HK-2 (cell line): ENCODE measurements around the gene SPHKAP.
"Not testable (repeated sequence)": the region's sequence is repeated elsewhere in the genome, so short reads cannot be mapped to it uniquely, and the experiment has no call there.

ENCODE experiments used
- DNase-seq: peaks from one replicate; pipeline ENCODE4 v3.0.0-alpha.2; 2018; ENCODE audit not compliant: unreplicated experiment

Gene SPHKAP

DNA sequence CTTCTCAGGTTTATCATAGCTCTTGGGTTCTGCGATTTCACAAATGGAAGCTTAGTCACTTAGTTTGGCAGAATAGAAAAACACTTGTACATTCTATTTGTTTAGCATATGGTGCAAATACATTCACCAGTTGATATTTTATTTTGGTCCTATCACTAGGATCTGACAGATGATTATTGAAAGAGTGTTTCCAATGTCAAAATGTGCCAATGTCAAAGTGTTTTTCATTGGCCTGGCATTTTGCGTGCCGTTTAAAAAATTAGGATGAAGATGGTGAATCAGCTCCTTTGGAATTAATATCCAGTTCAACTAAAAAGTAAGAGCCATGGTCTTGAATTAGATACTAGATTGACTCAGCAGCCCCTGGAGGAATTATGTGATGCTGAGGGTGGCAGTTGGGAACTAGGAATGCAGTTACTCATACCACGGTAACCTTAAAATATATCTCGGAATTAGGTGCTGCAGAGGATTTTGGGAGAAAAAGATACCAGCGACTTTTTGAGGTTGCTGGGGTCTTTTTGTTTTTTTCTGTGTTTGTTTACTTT, 87.0 kb downstream of the SPHKAP start:
- DNase-seq = no peak

DNA sequence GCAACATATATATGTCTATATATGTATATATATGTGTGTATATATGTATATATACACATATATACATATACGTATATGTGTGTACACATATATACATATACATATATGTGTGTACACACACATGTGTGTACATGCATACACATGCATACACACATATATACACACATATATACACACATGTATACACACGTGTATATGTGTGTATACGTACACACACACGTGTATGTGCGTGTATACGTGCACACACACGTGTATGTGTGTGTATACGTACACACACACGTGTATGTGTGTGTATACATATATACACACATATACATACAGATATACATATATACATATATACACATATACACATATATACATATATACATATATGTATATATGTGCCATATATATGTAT, 89.4 kb downstream of the SPHKAP start:
- no peak for DNase-seq

- DNase-seq = no peak
Measured at GRCh38 chr2:228086561-228086960, 94.9 kb downstream of the SPHKAP start.

- no peak for DNase-seq
Measured at GRCh38 chr2:228084717-228085116, 96.8 kb downstream of the SPHKAP start.

- DNase-seq = no peak
Measured at GRCh38 chr2:228083131-228083530, 98.4 kb downstream of the SPHKAP start.

GRCh38 chr2:228082571-228082970, 98.9 kb downstream of the SPHKAP start:
- DNase-seq = no peak

DNA sequence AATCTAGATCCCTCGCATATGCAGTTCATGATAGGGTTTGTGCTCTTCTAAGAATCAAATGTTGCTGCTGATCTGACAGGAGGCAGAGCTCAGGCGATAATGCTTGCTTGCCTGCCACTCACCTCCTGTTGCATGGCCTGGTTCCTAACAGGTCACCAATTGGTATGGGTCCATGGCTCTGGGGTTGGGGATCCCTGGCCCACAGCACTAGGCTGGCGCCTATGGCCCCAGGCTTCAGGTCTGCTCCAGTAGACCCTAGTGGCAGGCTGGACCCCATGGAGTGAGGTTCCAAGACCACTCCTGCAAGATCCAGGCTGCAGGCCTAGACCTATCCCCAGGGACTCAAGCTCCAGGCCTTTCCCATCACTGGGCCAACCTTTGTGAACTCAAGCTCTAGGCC, 102.3 kb downstream of the SPHKAP start:
- no peak for DNase-seq

DNA sequence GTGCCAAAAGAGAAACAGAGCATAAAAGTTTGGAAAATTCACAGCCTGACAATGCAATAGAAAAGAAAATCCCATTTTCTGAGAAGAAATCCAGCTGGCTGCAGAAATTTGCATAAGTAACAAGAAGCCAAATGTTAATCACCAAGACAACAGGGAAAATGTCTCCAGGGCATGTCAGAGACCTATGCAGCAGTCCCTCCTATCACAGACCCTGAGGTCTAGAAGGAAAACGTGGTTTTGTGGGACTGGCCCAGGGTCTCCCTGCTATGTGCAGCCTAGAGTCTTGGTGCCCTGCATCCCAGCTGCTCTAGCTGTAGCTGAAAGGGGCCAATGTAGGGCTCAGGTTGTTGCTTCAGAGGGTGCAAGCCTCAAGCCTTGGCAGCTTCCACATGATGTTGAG, 104.8 kb downstream of the SPHKAP start:
- not testable (repeated sequence) for DNase-seq

DNA sequence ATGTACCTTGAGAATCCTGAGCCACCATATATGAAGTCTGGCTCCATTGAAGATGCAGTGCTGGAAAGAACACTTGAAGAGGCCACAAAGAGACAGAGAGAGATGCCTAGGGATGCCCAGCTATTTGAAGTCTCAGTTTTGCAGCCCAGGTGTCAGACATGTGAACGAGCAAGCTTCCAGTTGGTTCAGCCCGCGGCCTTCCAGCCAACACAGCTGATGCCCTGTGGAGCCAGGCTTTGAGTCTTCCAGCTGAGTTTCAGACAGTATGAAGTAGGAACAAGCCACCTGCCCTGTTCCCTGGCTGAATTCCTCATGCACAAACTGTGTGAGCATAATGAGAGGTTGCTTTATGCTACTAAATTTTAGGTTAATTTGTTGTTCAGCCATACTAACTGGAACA, 108.8 kb downstream of the SPHKAP start:
- no peak for DNase-seq

DNA sequence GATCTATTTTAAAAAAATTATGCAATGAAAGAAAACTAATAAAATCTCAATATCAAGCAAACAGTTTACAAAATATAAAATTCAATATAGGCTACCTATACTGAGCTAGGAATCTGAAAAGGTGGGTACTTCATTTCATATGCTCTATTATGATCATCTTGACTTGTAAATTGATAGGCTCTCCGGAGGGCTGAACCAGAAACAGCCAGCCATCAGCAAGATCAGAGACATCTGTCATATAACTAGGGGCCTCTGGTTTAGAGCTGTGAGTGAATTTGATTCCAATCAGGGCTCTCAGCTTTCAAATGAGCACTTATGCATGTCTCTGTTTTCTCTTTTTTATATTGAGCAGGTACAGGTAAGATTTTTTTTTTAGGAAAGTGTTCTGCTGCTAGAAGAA, 114.2 kb downstream of the SPHKAP start:
- DNase-seq = no peak

DNA sequence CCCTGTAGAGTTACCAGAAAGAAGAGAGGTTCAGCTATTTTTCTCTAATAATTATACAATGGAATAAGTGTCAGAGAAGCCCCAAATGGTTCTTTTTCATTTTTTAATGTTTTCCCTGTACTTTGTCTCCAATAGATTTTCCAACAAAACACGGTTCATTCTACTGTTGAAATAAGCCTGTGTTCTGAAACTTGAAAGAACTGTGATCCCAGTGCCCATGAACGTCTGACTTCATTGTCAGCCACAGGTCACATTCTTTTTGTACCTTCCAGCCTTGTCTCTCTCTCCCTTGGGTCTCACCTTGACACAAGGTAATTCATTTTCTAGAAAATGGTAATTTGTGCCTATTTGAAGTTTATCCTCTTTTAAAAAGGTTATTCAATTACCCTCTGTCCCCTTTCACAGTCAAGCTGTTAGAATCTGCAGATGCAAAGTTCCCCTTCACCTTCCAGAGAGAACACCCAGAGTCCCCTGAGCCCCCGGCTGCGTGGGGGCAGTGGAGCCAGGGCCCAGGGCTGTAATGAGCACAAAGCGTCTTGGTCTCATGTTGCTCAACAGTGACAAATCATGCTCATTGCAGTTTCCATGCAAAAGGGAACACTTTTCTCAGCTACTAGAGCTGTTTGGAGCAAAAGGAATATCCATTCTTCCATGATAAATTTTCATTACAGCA, 115.2 kb downstream of the SPHKAP start:
- DNase-seq = no peak

DNA sequence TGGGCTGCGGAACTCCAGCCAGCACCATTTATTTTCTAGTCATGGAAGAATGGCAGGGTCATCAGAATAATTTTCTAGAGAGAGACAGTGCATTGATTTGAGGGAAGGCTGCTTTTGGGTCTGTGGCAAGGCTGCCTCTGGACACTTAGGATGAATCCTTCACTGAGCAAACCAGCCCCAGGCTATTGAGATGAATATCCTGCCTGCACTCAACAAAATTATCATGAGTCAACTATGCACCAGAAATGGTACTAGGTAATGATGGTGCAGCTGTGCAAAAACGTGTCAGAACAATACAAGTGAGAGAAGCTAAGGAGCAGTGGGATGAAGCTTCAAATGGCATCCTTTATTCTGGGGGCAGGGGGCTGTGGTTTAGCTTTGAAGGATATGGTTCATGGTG, 115.8 kb downstream of the SPHKAP start:
- no peak for DNase-seq

DNA sequence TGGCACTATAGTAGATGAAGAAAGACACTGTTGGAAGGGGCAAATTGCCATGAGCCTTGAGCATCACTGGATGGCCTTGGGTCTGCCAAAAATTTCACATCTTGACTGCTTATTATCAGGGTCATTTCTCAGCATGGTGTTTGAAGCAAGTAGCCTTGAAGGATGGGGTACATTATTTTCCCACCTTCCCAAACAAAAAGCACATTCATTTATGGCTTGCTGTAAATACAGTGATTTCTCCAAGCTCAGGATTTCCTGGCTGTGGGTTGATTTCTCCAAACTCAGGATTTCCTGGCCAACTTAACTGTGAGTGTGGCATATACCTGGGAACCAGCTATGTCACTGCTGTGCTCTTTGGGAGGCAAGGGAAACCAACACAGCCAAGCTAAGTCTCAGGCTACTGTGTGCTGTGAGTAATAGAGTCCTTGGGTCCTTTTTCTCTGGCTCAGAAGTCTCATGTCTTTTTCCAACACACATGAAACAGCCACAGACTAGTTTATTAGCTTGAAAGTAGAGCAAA, 116.6 kb downstream of the SPHKAP start:
- DNase-seq = no peak

- DNase-seq = no peak
Measured at GRCh38 chr2:228064024-228064423, 117.5 kb downstream of the SPHKAP start.

DNA sequence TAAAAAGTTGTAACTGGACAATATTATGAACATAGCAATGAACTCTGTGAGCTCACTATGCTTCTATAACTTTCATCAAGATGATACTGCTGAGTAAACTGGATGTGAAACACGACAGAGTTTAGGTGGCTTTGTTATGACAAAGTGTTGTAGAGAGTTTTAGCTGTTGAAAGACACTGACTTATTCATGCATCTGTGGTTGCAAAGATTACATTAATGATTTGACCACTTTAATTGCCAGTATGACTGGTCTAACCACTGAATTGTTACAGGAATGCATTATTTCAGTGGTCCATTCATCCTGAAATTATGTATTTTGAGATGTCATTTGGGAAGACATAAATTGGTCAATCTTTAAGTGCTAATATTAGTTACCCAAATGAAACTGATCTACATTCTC, 117.9 kb downstream of the SPHKAP start:
- DNase-seq = no peak

DNA sequence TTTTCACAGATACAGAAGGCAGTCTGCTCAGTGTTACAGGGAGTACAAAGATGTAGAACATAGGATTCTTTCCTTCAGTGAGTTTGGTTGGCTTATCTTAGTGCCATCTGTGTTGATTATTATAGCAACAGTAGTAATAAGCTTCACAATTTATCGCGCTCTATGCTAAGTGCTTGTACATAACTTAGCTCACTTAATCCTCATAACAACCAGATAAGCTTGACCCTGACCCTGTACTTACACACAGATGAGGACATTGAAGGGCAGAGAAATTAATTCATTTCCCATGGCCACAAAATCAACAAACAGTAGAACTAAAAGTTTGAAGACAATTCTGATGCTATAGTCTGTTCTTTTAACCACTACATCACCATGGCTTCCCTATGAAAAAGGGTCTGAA, 121.8 kb downstream of the SPHKAP start:
- no peak for DNase-seq

DNA sequence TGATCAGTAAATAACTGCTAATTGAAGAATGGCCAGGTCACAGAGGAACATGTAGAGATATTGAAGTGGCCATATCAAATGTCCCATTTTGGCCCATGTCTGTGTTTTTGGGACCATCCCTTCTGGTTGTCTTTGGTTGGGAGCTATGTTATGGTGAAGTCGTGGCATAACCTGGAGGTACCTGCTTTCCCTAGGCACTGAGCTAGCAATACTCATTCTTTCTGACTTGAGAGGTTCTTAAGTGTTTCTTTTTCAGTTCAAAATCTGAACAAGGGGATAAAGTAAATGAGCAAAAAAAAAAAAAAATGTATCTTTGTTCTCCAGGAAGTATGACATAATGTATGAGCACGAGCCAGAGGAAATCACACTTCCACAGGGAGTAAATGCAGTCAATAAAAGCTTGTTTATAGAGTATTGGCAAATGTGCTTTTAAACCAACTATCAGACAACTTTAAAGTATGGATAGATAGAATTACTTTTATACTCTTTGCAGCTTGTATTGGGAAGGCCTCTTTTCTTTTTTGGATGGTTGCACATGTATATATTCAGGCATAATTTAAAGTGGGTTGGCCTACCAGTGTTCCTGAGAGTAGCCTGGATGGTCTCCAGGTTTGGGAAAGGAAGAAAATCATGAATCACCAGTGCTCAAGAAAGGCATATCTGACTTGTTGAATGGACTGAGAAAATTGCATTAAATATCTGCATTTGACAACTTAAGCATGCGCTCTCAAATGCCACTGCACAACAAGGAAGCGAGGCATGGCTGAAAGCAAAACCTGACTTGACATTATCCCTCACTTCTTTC, 125.0 kb downstream of the SPHKAP start:
- DNase-seq = no peak

DNA sequence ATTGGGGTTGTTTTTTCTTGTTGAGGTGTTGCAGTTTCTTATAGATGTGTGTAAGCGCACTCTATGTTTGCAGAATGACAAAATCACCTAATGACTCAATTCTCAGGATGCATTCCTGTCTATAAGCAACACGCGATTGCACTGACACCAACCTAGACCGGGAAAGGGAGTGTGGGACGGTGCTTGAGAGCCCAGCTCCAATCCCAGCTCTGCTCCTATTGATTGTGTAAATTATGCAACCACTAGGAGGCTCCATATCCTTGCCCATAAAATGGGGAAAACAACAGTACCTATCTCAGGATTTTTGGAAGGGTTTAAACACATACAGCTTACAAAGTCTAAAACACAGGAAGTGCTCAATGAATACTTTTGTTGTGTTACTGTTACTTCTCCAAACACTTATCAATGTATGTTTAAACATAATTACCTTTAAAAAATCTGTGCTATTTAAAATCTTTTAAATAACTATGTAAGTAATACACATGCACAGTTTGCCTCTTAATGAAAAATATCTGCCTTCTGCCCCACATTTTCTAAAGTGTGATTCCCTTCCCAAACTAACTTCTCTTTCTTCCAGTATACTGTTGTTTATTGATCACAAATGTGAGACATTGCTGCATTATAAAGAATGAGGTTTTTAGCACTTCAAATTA, 132.5 kb downstream of the SPHKAP start:
- DNase-seq = peak; percentile 25

GRCh38 chr2:228040995-228041394, 140.5 kb downstream of the SPHKAP start:
- no peak for DNase-seq

- DNase-seq = no peak
Measured at GRCh38 chr2:228039752-228040534, 141.5 kb downstream of the SPHKAP start.

GRCh38 chr2:228038967-228039366, 142.5 kb downstream of the SPHKAP start:
- DNase-seq = no peak

GRCh38 chr2:228037915-228038314, 143.6 kb downstream of the SPHKAP start:
- DNase-seq = no peak
